HG02798 (cell line): ENCODE data around the gene TYSND1.
"Not testable (repeated sequence)": the region's sequence is repeated elsewhere in the genome, so short reads cannot be mapped to it uniquely, and the experiment has no call there.

Experiments used
- ATAC-seq: cut with Tn5 transposase; IDR thresholded peaks from one replicate; pipeline ENCODE4 v1.9.1; 2021; ENCODE audit warnings: mild to moderate bottlenecking; ENCODE audit not compliant: unreplicated experiment, poor library complexity

Gene TYSND1

DNA sequence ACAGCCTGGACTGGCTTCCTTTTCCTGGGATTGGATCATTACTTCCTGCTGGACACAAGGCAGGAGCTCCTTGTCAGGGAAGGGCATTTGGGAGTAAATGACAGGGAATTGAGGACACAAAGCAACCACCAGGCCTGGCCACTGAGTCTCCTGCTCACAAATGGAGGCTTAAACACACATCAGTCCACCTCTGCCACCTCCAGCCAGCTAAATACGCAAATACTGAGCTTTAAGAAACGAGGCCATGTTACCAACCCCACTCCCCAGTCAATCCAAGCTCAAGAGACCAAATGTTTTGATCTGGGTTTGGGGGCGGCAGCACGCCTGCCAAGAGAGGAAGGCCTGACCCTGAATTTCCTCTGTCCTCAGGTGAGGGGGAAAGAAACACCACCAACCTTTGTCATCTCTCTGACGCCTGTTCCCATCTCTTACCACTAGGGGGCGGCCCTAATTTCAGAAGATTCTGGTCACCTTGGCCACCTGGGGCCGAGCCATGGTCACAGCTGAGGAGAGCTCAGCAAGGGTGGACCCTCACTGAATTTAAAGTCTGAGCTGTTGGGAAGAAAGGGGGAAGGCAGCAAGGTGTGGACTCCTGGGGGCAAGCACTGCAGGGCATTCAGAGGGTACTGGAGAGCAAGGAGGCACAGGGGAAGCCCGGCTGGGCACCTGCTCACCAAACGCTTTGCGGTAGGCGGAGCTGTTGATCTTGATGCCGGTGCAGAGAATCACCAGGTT lies 30.4 kb downstream of the TYSND1 start:
- peak; percentile 46 for ATAC-seq

DNA sequence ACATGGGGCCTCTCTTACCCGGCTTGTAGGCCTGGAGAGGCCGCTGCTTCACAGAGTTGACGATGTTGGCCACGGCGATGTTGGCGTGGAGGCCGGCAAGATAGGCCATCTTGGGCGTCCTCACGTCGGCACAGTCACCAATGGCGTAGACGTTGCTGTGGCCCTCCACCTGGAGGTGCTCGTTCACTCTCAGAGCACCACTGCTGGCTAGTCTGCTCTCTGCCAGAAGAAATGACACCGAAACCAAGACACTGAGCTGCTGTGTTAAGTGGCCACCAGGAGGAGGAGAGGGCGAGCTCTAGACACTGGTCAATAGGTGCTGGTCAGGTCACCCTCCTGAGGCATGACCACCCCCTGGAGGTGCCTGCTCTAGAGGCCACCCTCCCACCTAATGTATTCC lies 31.6 kb downstream of the TYSND1 start:
- no peak for ATAC-seq

DNA sequence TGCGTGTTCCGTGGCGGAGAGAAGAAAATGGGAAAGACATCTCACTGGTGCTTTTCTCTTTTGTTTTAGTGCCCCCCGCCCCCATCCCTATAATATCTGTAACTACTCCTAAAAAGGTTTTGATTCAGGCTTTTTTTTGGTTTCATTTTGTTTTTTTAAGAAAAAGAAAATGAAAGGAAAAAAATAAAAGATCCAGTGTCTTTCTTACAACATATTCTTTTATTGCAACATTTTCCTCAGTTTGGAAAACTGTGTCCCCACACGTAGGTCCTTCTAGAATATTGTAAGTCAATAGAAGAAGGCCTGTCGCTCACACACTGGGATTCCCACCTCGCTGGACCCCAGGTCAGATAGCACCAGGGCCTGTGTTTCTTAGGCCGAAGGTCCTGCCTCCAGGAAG lies 34.4 kb downstream of the TYSND1 start:
- ATAC-seq: no peak

DNA sequence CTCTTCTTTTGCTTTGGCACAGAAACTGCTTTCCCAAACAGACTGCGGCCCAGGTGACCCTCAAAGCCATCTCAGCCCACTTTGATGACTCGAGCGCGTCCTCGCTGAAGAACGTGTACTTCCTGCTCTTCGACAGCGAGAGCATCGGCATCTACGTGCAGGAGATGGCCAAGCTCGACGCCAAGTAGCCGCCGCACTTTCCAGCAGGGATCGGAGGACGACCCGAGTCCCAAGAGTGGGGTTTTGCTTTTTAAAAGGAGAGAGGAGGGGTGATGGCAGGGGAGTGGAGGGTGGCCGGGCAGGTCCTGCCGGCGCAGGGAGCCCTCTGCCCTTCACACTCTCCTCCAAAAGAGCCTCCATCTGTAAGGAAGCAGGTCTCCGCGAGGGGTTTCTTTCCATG lies 35.0 kb downstream of the TYSND1 start:
- no peak for ATAC-seq

DNA sequence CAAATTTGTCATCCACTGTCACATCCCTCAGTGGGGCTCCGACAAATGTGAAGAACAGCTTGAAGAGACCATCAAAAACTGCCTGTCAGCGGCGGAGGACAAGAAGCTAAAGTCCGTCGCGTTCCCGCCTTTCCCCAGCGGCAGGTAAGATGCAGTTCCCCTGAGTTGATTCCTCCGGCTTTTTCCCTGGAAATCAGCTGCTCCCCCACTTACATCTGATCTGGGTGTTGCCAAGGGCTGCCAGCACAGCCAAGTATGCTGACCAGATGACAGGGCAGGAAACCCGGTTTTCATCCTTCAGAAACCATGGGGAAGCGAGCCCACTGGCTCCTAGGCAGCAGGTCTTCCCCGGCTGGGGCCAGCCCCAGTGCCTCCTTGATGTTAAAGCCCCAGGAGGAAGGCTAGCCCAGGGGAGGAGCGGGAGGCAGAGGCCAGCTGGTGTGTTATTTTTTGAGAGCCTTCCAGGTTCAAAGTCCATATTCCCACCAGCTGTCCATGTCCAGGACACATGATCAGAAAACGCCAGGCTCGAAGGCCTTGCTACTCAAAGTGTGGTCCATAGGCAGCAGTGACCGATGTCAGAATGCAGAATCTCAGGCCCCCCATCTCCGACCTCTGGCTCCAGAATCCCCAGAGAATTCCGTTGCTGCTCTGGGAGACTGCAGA lies 37.3 kb downstream of the TYSND1 start:
- ATAC-seq: no peak

DNA sequence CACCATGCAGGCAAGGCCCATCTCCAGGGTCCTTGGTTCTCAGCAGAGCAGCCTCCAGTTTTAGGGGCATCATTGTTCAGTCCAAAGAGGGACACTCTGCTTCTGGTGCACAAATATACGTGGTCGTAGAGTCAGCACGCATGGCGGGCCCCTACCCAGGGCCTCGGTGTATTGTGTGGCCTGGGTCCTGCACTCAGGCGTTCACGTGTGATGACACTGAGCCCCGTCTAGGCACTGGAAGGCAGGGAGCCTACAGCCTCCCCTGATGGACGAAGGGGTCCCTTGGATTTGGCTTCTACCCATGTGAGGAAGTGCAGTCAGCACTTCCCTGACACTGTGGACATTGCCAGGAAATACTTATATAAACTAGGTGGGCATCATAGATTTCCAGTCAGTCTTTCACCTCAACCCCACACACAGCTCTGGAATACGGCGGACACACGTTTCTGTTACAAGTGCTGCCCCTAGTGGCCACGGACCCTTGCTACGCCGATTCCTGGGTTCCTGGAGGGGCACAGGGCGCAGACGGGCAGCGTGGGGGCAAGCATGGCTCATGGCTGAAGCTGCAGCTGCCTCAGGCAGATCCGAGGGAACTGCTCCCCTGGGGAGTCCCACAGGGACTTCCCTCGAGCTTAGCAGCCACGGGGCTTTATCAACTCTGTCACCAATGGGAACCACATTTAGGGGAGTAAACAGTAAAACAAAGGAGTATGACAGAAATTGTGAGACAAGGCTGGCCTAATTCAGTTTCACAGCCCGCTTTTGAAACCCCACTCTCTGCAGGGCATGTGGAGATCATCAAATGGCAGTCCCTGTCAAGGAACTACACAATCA lies 39.3 kb downstream of the TYSND1 start:
- peak; percentile 64 for ATAC-seq

DNA sequence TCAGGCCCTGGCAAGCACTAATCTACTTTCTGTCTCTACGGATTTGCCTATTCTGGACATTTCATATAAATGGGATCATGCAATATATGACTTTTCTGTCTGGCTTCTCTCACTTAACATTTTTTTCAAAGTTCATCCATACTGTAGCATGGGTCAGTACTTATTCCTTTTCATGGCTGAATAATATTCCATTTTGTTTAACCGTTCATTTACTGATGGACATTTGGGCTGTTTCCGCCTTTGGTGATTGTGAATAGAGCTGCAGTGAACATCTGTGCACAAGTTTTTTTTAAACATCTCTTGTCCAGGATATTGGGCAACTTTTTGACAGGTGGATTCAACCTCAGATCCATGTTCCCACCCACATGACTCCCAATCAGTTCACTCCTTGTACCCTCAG lies 44.8 kb downstream of the TYSND1 start:
- ATAC-seq: no peak

DNA sequence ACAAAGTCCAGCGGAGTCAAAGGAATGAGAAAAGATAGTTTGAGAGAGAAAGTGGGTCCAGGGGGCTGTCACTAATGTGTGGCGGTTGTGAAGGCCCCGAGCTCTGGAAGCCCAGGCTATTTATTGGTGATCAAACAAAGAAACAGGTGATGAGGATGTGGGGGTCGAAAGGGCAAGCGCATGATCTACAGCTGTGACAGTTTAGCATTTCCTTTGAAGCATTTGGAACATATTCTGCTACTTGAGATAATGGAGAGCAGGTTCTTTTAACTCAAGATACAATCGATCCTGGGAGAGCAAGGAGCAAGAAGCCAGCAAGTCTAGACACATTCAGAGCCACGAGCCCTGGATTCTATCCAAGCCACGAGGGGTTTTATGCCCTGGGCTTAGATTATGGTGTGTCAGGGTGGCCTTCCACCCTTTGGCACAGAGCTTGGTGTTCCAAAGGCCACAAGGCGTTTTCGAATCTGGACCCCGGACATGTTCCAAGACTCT lies 45.4 kb downstream of the TYSND1 start:
- ATAC-seq: not testable (repeated sequence)

DNA sequence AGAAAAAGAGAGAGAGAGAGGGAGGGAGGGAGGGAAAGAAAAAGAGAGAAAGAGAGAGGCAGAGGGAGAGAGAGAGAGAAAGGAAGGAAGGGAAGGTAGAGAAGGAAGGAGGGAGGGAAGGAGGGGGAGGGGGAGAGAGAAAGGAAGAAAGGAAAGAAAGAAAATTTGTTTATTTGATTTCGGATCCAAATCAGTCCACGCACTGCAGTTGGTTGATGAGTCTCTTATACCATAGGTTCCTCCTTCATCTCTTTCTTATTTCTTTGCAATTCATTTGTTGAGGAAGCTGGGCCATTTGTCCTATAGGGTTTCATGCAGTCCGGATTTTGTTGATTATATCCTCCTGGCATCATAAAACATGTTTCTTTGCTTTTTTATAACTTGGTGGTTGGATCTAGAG lies 48.2 kb downstream of the TYSND1 start:
- no peak for ATAC-seq

DNA sequence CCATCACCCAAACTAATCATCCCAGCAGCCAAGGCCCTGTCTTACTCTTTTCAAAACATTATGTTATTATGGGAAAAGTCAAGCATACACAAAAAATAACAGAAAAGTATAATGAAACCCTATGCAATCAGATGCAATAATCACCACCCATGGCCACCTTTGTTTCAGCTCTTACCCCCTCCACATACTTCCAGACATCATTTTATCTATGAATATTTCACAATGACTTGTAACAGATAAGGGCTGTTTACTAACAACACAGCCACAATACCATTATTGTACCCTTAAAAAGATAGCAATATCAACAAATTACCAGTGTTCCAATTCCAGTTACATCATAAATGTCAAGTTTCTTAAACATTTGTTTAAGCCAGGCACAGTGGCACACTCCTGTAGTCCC lies 49.0 kb downstream of the TYSND1 start:
- ATAC-seq: no peak

DNA sequence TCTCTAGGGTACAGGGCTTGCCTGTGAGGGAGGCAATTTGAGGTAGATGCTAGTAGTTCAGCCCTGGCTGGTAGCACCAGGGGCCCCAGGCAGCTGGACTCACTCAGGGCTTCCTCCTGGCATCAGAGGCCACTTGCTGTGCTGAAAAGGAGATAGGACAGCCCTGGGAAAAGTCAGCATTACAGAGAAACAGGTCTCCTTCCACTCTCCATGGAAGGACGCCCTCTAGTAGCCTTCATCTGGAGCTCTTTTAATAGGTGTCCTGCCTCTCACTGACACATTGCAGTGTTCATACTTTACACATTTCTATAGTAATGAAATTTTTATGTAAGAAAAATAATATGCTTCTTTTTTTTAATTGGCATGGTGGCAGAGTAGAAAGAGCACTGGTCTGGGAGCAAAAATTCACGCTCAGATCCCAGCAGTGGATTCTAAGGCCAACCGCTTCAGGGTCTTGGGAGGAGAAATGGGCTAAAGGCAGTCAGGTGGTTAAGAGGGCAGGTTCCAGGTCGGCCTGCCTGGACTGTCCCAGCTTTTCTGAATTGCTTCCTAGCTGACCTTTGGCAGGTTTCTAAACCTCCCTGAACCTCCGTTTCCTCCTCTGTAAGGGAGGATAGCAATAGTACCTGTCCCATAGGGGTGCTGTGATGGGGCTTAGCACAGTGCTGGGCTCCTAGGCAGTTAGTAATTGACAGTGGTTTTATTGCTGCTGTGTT lies 49.6 kb downstream of the TYSND1 start:
- no peak for ATAC-seq

DNA sequence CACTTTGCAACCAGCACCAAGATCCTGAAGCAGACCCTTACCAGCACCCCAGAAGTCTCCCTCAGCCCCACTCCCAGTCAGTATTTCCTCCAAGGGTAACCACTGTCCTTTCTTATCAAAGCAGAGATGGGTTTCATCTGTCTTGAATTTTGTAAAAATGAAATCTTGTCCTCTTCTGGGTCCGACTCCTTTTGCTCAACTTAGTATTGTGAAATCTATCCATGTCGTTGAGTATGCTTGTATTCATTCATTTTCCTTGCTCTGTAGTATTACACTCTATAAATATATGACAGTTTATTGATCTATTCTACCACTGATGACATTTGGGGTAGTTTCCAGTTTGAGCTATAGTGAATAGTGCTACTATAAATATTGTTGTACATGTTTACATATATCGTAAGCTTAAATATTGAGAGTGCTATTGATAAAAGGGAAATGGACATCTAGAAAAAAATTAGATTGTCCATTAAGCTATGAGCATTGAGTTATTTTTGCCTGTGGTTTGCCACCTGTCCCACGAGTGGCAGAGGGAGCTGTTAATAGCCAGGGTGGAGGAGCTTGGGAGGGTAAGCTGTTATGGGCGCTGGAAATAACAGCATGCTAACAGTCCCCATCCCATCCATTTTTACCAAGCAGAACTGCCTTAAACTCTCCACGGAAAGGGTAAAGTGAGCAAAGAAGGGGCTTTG lies 50.3 kb downstream of the TYSND1 start:
- ATAC-seq: no peak

DNA sequence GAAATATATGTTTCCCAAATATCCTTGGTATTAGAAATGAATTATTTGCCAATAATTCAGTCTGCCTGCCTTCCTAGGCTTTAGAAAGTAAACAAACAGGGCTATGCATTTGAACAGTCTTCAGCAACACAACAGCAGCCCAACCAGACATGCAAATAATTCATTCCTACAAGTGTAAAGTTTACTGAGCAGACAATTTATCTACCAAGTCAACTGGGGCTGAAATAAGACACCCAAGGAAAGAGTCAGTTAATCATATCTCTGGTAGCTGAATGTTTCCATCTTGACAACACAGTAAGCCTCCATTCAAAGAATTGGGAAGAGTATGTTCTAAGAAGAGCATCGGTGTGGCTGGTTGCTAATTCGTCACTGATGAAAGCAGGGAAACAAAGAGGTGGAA lies 52.2 kb downstream of the TYSND1 start:
- no peak for ATAC-seq

DNA sequence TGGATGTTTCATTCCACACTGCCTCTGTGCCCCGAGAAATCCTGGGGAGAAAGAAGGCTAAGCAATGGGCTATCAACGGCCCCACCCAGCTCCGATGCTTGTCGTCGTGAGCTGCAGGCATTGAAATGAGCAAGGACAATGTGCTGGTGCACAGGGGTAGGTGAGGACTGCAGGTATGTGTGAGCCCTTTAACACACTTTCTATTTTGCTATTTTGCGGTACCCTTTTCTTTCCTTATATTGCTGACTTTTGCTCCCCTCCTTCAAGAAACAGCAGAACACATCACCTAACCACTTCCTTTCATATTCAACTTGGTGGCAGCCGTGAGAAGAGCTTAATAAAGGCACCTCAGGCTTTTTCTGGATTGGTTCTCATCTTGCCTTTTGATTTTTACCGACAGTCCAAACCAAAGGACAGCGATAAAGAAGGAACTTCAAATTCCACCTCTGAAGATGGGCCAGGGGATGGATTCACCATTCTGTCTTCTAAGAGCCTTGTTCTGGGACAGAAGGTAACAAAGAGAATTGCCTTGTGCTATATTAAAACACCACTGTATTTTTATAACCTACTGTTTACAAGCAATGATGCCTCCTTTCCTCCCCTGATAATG lies 53.1 kb downstream of the TYSND1 start:
- ATAC-seq: no peak

DNA sequence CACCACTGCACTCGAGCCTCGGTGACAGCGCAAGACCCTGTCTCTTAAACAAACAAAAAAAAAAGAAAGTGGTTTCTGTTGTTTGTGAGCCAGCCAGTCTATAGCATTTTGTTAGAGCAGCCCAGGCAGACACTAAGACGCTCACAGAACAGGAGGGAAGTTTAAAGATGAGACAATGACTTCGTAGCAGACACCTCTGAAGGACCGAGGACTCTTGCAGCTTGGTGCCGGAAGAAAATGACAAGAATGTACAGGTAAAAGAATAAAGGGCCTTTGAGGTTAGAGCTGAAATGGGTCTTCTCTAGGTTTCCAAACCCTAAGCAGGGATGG lies 54.1 kb downstream of the TYSND1 start:
- no peak for ATAC-seq

DNA sequence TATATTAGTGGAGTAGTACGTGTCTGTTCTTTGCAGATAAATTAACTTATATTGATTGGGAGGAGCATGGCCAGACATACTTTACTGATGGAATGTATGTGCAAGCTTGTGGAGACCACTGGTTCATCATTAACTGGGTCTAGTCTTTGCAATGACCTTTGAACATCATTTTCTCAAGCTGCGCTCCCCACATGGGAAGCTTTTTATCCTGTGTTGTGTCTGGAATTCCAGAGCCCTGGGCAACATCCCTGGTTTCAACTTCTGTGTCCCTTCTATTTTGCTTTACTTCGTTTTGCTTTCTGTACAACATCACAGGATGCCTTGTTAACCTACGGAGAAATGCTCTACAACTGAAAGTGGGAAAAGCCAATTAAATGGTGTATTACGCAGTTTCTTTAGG lies 55.5 kb downstream of the TYSND1 start:
- no peak for ATAC-seq

DNA sequence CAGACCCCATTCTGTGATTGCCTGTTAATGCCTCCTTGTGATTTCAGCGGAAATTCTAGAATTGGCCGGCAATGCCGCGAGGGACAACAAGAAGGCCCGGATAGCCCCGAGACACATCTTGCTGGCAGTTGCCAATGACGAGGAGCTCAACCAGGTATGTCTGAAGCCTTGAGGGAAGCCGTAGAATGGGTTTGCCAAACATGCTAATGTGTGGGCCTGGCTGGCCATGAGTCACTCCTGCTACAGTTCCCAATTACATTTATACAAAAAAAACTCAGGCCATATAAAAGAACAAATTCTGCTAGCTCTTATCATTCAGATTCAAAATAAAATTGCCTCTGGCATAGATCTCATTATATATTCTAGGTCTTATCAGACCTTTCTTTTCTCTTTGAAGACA lies 56.5 kb downstream of the TYSND1 start:
- no peak for ATAC-seq

DNA sequence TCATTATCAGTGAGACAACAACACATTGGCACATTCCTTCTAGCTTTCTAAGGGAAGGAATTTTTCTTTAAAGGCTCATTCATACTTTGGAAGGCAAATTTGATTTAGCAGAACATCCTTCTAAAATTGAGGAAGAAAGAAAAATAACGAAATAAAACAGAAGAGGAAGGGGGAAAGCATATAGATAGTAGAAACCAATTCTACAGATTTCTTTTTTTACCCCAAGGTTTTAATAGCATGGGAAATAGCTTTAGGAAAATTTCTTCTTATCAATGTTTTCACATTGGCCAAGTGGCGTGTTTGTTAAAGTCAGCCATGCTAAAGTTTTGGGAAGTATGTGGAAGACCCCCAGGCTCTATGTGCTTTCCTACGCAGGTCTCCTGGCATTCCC lies 58.2 kb downstream of the TYSND1 start:
- no peak for ATAC-seq
